SK-N-SH (cell line): ENCODE results near the gene SLX4IP.

Experiments
- CHD2 ChIP-seq: fragments of 150-350 bp; IDR thresholded peaks from 2 replicates; pipeline ENCODE4 v1.6.1; 2018; ENCODE audit warnings: low read length; ENCODE audit not compliant: partially characterized antibody
- ELF1 ChIP-seq: IDR thresholded peaks from 2 replicates; pipeline ENCODE4 v1.4.0; 2012
- EP300 ChIP-seq, 2 experiments: IDR thresholded peaks; 2 replicates each; pipeline versions ENCODE4 v1.4.0 to v1.6.1; 2012; ENCODE audit warnings: borderline replicate concordance in 1 of 2, low read depth in 1 of 2, low read length in 1 of 2
- FOXM1 ChIP-seq: IDR thresholded peaks from 2 replicates; pipeline ENCODE4 v1.4.0; 2012; ENCODE audit warnings: low read depth, mild to moderate bottlenecking
- MAX ChIP-seq: IDR thresholded peaks from 2 replicates; pipeline ENCODE4 v1.4.0; 2012; ENCODE audit warnings: low read depth
- REST ChIP-seq: IDR thresholded peaks from 2 replicates; pipeline ENCODE4 v1.6.1; 2012; ENCODE audit warnings: mild to moderate bottlenecking, low read depth, low read length, moderate library complexity
- TCF12 ChIP-seq: IDR thresholded peaks from 2 replicates; pipeline ENCODE4 v1.4.0; 2012
- YY1 ChIP-seq: IDR thresholded peaks from 2 replicates; pipeline ENCODE4 v1.4.0; 2012; ENCODE audit warnings: low read depth, mild to moderate bottlenecking
- TF ChIP-seq, protein P1 (sequence below): fragments of 200-600 bp; sonication (generic); IDR thresholded peaks from 2 replicates; pipeline ENCODE4 v1.6.1; 2017; ENCODE audit warnings: antibody characterized with exemption, mild to moderate bottlenecking, moderate library complexity
- TF ChIP-seq, protein P2 (sequence below): fragments of 150-350 bp; IDR thresholded peaks from 2 replicates; pipeline ENCODE4 v1.6.1; 2017; ENCODE audit warnings: antibody characterized with exemption, low read length, low read depth, borderline replicate concordance

DNA sequence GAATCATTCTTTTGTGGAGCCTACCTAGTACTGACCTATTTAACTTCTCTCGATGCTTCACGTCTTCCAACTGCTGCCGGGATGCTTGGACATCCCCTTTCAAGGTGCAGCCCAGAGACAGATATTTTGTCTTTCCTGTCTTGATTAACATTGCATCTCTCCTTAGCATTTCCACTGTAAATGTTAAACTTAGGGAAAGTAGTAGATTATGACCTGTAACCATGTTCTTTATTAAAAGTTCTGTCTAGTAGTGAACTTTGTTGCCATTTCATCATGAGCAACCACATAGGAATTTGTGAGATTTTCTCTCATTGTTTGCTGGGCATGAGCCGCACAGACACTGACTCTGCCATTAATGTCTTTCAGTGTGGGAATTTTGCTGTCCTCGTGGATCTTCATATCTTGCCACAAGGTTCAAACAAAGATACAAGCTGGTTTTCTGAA lies 120.8 kb downstream of the SLX4IP start:
- TF ChIP-seq YY1 (no peak), FOXM1 (no peak), EP300 (IDR thresholded peaks at IDR 0.05; ENCODE audit: borderline replicate concordance in 1 of 2, low read depth in 1 of 2, low read length in 1 of 2) (no peak), ELF1 (no peak), MAX (peak; percentile 61), REST (no peak), TCF12 (peak; percentile 32; the same call in 1 of the 2 replicates), CHD2 (no peak)
- TF ChIP-seq, protein P1, sequence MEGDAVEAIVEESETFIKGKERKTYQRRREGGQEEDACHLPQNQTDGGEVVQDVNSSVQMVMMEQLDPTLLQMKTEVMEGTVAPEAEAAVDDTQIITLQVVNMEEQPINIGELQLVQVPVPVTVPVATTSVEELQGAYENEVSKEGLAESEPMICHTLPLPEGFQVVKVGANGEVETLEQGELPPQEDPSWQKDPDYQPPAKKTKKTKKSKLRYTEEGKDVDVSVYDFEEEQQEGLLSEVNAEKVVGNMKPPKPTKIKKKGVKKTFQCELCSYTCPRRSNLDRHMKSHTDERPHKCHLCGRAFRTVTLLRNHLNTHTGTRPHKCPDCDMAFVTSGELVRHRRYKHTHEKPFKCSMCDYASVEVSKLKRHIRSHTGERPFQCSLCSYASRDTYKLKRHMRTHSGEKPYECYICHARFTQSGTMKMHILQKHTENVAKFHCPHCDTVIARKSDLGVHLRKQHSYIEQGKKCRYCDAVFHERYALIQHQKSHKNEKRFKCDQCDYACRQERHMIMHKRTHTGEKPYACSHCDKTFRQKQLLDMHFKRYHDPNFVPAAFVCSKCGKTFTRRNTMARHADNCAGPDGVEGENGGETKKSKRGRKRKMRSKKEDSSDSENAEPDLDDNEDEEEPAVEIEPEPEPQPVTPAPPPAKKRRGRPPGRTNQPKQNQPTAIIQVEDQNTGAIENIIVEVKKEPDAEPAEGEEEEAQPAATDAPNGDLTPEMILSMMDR, result no peak
- TF ChIP-seq, protein P2, sequence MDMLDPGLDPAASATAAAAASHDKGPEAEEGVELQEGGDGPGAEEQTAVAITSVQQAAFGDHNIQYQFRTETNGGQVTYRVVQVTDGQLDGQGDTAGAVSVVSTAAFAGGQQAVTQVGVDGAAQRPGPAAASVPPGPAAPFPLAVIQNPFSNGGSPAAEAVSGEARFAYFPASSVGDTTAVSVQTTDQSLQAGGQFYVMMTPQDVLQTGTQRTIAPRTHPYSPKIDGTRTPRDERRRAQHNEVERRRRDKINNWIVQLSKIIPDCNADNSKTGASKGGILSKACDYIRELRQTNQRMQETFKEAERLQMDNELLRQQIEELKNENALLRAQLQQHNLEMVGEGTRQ, result no peak
